Liver (tissue), 9 donors: ENCODE results near the gene KIRREL3. TPM values are rescaled to one million over a fixed set of nuclear protein-coding genes. Genes with fewer than 3 reads are reported as not detected.

Experiments
- DNase-seq: peaks from one replicate; pipeline ENCODE4 v3.0.0-alpha.2; 2017; ENCODE audit warnings: low spot score
- H3K27ac ChIP-seq, 2 donors: one replicate each; pipeline ENCODE4 v1.7.0; 2013; ENCODE audit warnings: inconsistent platforms in 2 of 2, low read length in 2 of 2, control low read depth in 1 of 2, low read depth in 1 of 2, mild to moderate bottlenecking in 1 of 2
- H3K27me3 ChIP-seq, 4 donors: one replicate each; pipeline versions ENCODE4 v1.6.1 to v1.7.0; 2013; ENCODE audit warnings: low read length in 3 of 4, inconsistent platforms in 1 of 4, mild to moderate bottlenecking in 1 of 4, moderate library complexity in 1 of 4; ENCODE audit not compliant: control insufficient read depth in 4 of 4, insufficient read depth in 4 of 4
- H3K36me3 ChIP-seq, 4 donors: one replicate each; pipeline versions ENCODE4 v1.6.1 to v1.7.0; 2013; ENCODE audit warnings: low read length in 3 of 4, mild to moderate bottlenecking in 3 of 4, low read depth in 1 of 4, moderate library complexity in 1 of 4; ENCODE audit not compliant: control insufficient read depth in 4 of 4, insufficient read depth in 3 of 4
- H3K4me1 ChIP-seq, 4 donors: one replicate each; pipeline versions ENCODE4 v1.6.1 to v1.7.0; 2013; ENCODE audit warnings: low read length in 3 of 4, mild to moderate bottlenecking in 3 of 4, moderate library complexity in 1 of 4; ENCODE audit not compliant: control insufficient read depth in 4 of 4, insufficient read depth in 4 of 4
- H3K4me3 ChIP-seq, 3 donors: one replicate each; pipeline versions ENCODE4 v1.6.1 to v1.7.0; 2013; ENCODE audit warnings: low read length in 3 of 3, control low read depth in 1 of 3, low read depth in 1 of 3, mild to moderate bottlenecking in 1 of 3
- H3K9ac ChIP-seq, 2 donors: one replicate each; pipeline ENCODE4 v1.7.0; 2013; ENCODE audit warnings: low read length in 2 of 2, mild to moderate bottlenecking in 2 of 2, moderate library complexity in 2 of 2, control low read depth in 1 of 2, low read depth in 1 of 2
- H3K9me3 ChIP-seq, 4 donors: one replicate each; pipeline versions ENCODE4 v1.6.1 to v1.7.0; 2013; ENCODE audit warnings: low read length in 3 of 4; ENCODE audit not compliant: control insufficient read depth in 4 of 4
- CTCF ChIP-seq: fragments of 150-350 bp; IDR thresholded peaks from 2 replicates; pipeline ENCODE4 v1.5.1; 2017; ENCODE audit warnings: improper control_type of control experiment, low read depth, low read length; ENCODE audit not compliant: missing input control
- FOXA1 ChIP-seq: IDR thresholded peaks from 2 replicates; pipeline ENCODE4 v1.6.1; 2016; ENCODE audit warnings: antibody characterized with exemption
- FOXA2 ChIP-seq: IDR thresholded peaks from 2 replicates; pipeline ENCODE4 v1.6.1; 2016; ENCODE audit warnings: antibody characterized with exemption
- GABPA ChIP-seq, 2 donors: IDR thresholded peaks in 1 of 2; conservative IDR thresholded peaks in 1 of 2; 2 replicates each; pipeline ENCODE4 v1.6.1; 2016; ENCODE audit warnings: antibody characterized with exemption in 2 of 2, mild to moderate bottlenecking in 1 of 2, moderate library complexity in 1 of 2
- HNF4A ChIP-seq, 2 donors: conservative IDR thresholded peaks; 2 replicates each; pipeline ENCODE4 v1.6.1; 2016; ENCODE audit warnings: antibody characterized with exemption in 2 of 2, mild to moderate bottlenecking in 2 of 2
- HNF4G ChIP-seq: IDR thresholded peaks from 2 replicates; pipeline ENCODE4 v1.6.1; 2016; ENCODE audit warnings: antibody characterized with exemption
- JUND ChIP-seq, 2 donors: IDR thresholded peaks; 2 replicates each; pipeline ENCODE4 v1.6.1; 2016; ENCODE audit warnings: antibody characterized with exemption in 2 of 2
- NR2F2 ChIP-seq: IDR thresholded peaks from 2 replicates; pipeline ENCODE4 v1.6.1; 2016; ENCODE audit warnings: antibody characterized with exemption
- RAD21 ChIP-seq, 2 donors: IDR thresholded peaks; 2 replicates each; pipeline ENCODE4 v1.6.1; 2016; ENCODE audit warnings: antibody characterized with exemption in 2 of 2, mild to moderate bottlenecking in 2 of 2
- REST ChIP-seq: IDR thresholded peaks from 2 replicates; pipeline ENCODE4 v1.6.1; 2016; ENCODE audit warnings: antibody characterized with exemption, mild to moderate bottlenecking
- RXRA ChIP-seq, 2 donors: IDR thresholded peaks; 2 replicates each; pipeline ENCODE4 v1.6.1; 2017 to 2018; ENCODE audit warnings: antibody characterized with exemption in 2 of 2, mild to moderate bottlenecking in 1 of 2
- SP1 ChIP-seq: IDR thresholded peaks from 2 replicates; pipeline ENCODE4 v1.6.1; 2018; ENCODE audit warnings: antibody characterized with exemption, mild to moderate bottlenecking
- TAF1 ChIP-seq: conservative IDR thresholded peaks from 2 replicates; pipeline ENCODE4 v1.6.1; 2016; ENCODE audit warnings: antibody characterized with exemption, mild to moderate bottlenecking
- YY1 ChIP-seq: IDR thresholded peaks from 2 replicates; pipeline ENCODE4 v1.6.1; 2016; ENCODE audit warnings: antibody characterized with exemption, mild to moderate bottlenecking
- WGBS: extraction: QIAGEN DNeasy Blood & Tissue Kit; methylation state at CpG from one replicate; pipeline ENCODE4 v1.1.7; 2013; 5-methylcytosine and 5-hydroxymethylcytosine counted together
- polyA plus RNA-seq, 2 donors: library from polyadenylated mRNA; stranded (reverse) in 1 of 2; unstranded in 1 of 2; fragments of 200-250 nt in 1 of 2; fragments of >200 nt in 1 of 2; fragmentation: Nextera tagmentation in 1 of 2; extraction: Ambion mirVana in 1 of 2; gene quantifications; one replicate each; pipeline versions ENCODE4 v1.2.1 to v1.2.3, GENCODE V29; 2013 to 2015
- total RNA-seq, 2 donors: library from RNA; depleted of rRNA; stranded (reverse); fragments of >200 nt; gene quantifications; one replicate each; pipeline ENCODE4 v1.2.3, GENCODE V29; 2014
- TF ChIP-seq, protein P1 (sequence below): IDR thresholded peaks from 2 replicates; pipeline ENCODE4 v1.6.1; 2016; ENCODE audit warnings: antibody characterized with exemption
- TF ChIP-seq, protein P2 (sequence below): IDR thresholded peaks from 2 replicates; pipeline ENCODE4 v1.6.1; 2016; ENCODE audit warnings: antibody characterized with exemption
- TF ChIP-seq, protein P3 (sequence below): IDR thresholded peaks from 2 replicates; pipeline ENCODE4 v1.6.1; 2016; ENCODE audit warnings: antibody characterized with exemption
- donor health status: healthy.
- donor health status: healthy.
- donor health status: healthy.
- donor health status: healthy.
- donor health status: healthy.

KIRREL3 gene
- total RNA-seq (under 1 TPM in 1 of 2 donors, not detected in 1; 0.08 TPM), polyA plus RNA-seq (under 1 TPM; 0.03 to 0.29 TPM)

DNA sequence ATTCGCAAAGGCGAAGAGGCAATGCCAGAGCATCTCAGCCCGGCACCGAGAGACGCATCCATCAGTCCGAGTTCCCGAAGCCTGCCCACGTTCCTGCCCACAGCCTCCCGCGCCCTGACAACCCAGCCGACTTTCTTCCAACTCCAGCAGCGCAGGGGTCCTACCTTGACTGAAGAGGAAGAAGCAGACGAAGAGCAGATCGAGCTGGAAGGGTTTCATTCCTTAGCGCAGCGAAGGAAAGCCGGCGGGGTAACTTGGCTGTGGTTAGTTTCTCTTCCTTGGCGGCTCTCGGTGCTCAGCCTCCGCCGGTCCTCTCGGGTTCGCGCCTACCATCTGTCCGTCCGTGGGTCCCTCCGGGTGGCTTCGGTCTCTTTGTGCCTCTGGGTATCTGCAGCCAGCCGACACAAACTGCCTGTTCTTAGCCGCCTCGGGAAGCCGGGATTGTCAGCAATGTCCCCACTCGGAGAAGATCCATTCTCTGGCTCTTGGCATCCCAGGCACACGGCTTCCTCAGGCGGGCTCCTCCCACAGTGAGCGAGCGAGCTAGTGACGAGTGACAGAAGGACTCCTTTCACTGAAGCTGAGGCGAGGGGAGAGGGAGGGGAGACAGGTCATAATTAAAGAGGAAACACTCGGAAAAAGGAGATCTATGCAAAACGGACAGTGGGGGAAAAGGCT is at the start of gene KIRREL3:
Gene KIRREL3, minus strand, starts transcription at position 480 of the 678 bp plus-strand sequence.
- H3K4me3 ChIP-seq: peak within 1 kb of the TSS in 1 of 3 donors; percentile 37
- H3K36me3 ChIP-seq: no peaks in the 10 kb centered on the region
- H3K4me1 ChIP-seq: peaks cover 6 to 22% (median 11%) of the 10 kb centered on the region in 4 donors
- no peak for DNase-seq
- TF ChIP-seq RXRA (IDR thresholded peaks at IDR 0.05): no peak
- TF ChIP-seq HNF4A (conservative IDR thresholded peaks at IDR 0.05): no peak
- TF ChIP-seq FOXA1: no peak
- TF ChIP-seq JUND (IDR thresholded peaks at IDR 0.05): no peak
- no peak for TF ChIP-seq NR2F2
- TF ChIP-seq CTCF: no peak
- no peak for TF ChIP-seq REST
- TF ChIP-seq SP1: no peak
- TF ChIP-seq GABPA (IDR thresholded peaks at IDR 0.05 in 1 of 2, conservative IDR thresholded peaks at IDR 0.05 in 1 of 2): no peak
- TF ChIP-seq, protein P1, sequence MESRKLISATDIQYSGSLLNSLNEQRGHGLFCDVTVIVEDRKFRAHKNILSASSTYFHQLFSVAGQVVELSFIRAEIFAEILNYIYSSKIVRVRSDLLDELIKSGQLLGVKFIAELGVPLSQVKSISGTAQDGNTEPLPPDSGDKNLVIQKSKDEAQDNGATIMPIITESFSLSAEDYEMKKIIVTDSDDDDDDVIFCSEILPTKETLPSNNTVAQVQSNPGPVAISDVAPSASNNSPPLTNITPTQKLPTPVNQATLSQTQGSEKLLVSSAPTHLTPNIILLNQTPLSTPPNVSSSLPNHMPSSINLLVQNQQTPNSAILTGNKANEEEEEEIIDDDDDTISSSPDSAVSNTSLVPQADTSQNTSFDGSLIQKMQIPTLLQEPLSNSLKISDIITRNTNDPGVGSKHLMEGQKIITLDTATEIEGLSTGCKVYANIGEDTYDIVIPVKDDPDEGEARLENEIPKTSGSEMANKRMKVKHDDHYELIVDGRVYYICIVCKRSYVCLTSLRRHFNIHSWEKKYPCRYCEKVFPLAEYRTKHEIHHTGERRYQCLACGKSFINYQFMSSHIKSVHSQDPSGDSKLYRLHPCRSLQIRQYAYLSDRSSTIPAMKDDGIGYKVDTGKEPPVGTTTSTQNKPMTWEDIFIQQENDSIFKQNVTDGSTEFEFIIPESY: no peak
- H3K27ac ChIP-seq: no peak within 1 kb of the TSS
- WGBS: 4% methylated on average over 42 of the region's 42 CpGs
- H3K9ac ChIP-seq: no peak within 1 kb of the TSS
- H3K9me3 ChIP-seq: no peaks in the 10 kb centered on the region
- H3K27me3 ChIP-seq: peaks cover 0 to 39% (median 14%) of the 10 kb centered on the region in 4 donors

- Histone ChIP-seq H3K9ac (no peak overlapping the region), H3K36me3 (no peaks in the 10 kb centered on the region), H3K9me3 (no peaks in the 10 kb centered on the region), H3K27ac (no peak overlapping the region), H3K4me1 (no peaks in the 10 kb centered on the region), H3K4me3 (no peak overlapping the region), H3K27me3 (no peaks in the 10 kb centered on the region)
- WGBS: 94% methylated on average over 1 of the region's 1 CpG
- DNase-seq: no peak
- TF ChIP-seq FOXA1: no peak
- TF ChIP-seq, protein P2, sequence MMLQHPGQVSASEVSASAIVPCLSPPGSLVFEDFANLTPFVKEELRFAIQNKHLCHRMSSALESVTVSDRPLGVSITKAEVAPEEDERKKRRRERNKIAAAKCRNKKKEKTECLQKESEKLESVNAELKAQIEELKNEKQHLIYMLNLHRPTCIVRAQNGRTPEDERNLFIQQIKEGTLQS: no peak
- no peak for TF ChIP-seq NR2F2
- no peak for TF ChIP-seq CTCF
- no peak for TF ChIP-seq JUND (IDR thresholded peaks at IDR 0.05)
- TF ChIP-seq HNF4G: no peak
- TF ChIP-seq RAD21 (IDR thresholded peaks at IDR 0.05): no peak
- no peak for TF ChIP-seq YY1
- no peak for TF ChIP-seq SP1
- TF ChIP-seq HNF4A (conservative IDR thresholded peaks at IDR 0.05): no peak
- TF ChIP-seq, protein P3, sequence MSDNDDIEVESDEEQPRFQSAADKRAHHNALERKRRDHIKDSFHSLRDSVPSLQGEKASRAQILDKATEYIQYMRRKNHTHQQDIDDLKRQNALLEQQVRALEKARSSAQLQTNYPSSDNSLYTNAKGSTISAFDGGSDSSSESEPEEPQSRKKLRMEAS: no peak
- TF ChIP-seq GABPA (IDR thresholded peaks at IDR 0.05 in 1 of 2, conservative IDR thresholded peaks at IDR 0.05 in 1 of 2): no peak
- no peak for TF ChIP-seq RXRA (IDR thresholded peaks at IDR 0.05)
- no peak for TF ChIP-seq FOXA2
- TF ChIP-seq TAF1: no peak
- no peak for TF ChIP-seq REST
Measured at GRCh38 chr11:127050186-127050585, 49.6 kb upstream of the KIRREL3 start.
